MG63 (cell line): ENCODE measurements around the gene TPO. TPM values are rescaled to one million over a fixed set of nuclear protein-coding genes. Genes with fewer than 3 reads are reported as not detected.
"Not testable (repeated sequence)": the region's sequence is repeated elsewhere in the genome, so short reads cannot be mapped to it uniquely, and the experiment has no call there.

Source experiments
- DNase-seq: peaks from one replicate; pipeline ENCODE4 v3.0.0-alpha.2; 2020
- H3K27me3 ChIP-seq: fragments of 250-450 bp; sonication (Bioruptor Pico); 2 replicates; pipeline ENCODE4 v1.5.1; 2020; ENCODE audit warnings: mild to moderate bottlenecking, moderate library complexity
- H3K36me3 ChIP-seq: fragments of 250-450 bp; sonication (Bioruptor Pico); 2 replicates; pipeline ENCODE4 v1.5.1; 2020; ENCODE audit warnings: mild to moderate bottlenecking, moderate library complexity
- H3K4me3 ChIP-seq: fragments of 250-450 bp; sonication (Bioruptor Pico); 2 replicates; pipeline ENCODE4 v1.5.1; 2020; ENCODE audit warnings: mild to moderate bottlenecking, moderate library complexity
- H3K9me3 ChIP-seq: fragments of 250-450 bp; sonication (Bioruptor Pico); 2 replicates; pipeline ENCODE4 v1.5.1; 2020; ENCODE audit warnings: mild to moderate bottlenecking, moderate library complexity
- total RNA-seq: library from RNA; depleted of rRNA; stranded (reverse); fragments of >200 nt; shearing (Covaris generic); gene quantifications from 2 replicates; pipeline ENCODE4 v1.2.3, GENCODE V29; 2014; ENCODE audit warnings: low replicate concordance

TPO gene
- total RNA-seq, 1 experiment from 2014 or later, result not detected

DNA sequence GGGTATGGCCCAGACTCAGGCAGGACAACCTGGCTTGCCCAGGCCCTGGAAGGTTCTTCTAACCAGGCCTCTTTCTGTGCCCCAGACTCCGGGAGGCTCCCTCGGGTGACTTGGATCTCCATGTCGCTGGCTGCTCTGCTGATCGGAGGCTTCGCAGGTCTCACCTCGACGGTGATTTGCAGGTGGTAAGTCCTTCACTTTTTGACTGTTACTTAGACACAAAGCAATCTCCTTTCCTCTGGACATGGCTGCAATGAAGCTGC is 103.5 kb downstream of the TPO start:
- Histone ChIP-seq H3K9me3 (no peaks in the 10 kb centered on the region), H3K27me3 (no peaks in the 10 kb centered on the region), H3K4me3 (no peak overlapping the region), H3K36me3 (no peaks in the 10 kb centered on the region)
- DNase-seq, result no peak

GRCh38 chr2:1517291-1517690 is 104.0 kb downstream of the TPO start:
- not testable (repeated sequence) for H3K9me3 ChIP-seq, DNase-seq, H3K36me3 ChIP-seq, H3K4me3 ChIP-seq, H3K27me3 ChIP-seq

GRCh38 chr2:1517786-1518185 is 104.5 kb downstream of the TPO start:
- H3K9me3 ChIP-seq, result no peaks in the 10 kb centered on the region
- H3K36me3 ChIP-seq, result no peaks in the 10 kb centered on the region
- no peak overlapping the region for H3K4me3 ChIP-seq
- DNase-seq, result no peak
- H3K27me3 ChIP-seq, result no peaks in the 10 kb centered on the region

DNA sequence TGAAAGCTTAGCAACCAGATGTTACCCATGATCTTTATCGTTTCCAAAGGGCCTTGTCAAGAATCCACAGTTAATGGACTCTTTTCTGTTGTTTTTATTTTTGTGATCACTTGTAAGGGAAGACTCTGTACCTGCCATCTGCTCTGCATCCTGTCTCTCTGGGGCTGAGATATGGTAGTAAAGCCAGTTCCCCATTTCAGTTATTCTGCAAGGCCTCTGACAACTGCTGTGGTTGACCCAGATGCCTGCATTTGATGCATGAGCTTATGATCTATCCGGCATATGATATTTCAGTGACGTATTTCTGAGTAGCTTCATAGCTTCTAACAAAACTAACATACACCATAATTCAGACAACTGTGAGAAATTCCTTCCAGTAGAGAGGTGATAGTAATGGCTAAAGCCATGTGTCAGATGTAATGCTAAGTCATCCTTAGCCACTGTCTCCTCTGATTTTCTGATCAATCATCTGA is 105.1 kb downstream of the TPO start:
- H3K9me3 ChIP-seq, result no peaks in the 10 kb centered on the region
- H3K4me3 ChIP-seq, result no peak overlapping the region
- no peak for DNase-seq
- no peaks in the 10 kb centered on the region for H3K27me3 ChIP-seq
- H3K36me3 ChIP-seq, result no peaks in the 10 kb centered on the region

DNA sequence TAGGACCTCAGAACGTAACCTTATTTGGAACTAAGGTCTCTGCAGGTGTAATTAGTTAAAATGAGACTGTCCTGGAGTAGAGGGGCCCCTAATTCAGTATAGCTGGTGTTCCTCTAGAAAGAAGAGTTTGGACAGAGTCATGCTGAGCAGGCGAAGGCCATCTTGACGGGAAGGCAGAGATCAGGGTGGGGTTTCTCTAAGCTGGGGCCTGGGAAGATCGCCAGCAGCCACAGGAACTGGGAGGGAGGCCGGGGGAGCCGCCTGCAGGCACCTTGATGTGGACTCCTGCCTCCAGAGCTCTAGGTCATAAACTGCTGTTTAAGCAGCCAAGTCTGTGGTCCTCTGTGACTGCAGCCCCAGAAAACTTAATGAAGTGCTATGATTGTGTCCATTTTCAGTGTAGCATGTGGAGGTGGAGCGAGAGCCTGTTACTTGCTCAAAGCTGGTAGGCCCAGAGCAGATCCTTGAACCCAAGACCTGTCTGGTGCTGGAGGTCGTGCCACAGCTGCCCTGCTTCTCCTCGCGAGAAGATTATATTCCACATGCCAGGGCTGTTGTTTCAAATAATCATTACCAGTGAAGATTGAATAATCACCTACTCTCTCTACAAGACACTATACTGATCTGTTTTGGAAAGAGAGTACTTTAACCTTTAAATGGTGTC is 105.7 kb downstream of the TPO start:
- DNase-seq, result no peak
- H3K27me3 ChIP-seq, result no peaks in the 10 kb centered on the region
- no peak overlapping the region for H3K4me3 ChIP-seq
- no peaks in the 10 kb centered on the region for H3K9me3 ChIP-seq
- no peaks in the 10 kb centered on the region for H3K36me3 ChIP-seq

DNA sequence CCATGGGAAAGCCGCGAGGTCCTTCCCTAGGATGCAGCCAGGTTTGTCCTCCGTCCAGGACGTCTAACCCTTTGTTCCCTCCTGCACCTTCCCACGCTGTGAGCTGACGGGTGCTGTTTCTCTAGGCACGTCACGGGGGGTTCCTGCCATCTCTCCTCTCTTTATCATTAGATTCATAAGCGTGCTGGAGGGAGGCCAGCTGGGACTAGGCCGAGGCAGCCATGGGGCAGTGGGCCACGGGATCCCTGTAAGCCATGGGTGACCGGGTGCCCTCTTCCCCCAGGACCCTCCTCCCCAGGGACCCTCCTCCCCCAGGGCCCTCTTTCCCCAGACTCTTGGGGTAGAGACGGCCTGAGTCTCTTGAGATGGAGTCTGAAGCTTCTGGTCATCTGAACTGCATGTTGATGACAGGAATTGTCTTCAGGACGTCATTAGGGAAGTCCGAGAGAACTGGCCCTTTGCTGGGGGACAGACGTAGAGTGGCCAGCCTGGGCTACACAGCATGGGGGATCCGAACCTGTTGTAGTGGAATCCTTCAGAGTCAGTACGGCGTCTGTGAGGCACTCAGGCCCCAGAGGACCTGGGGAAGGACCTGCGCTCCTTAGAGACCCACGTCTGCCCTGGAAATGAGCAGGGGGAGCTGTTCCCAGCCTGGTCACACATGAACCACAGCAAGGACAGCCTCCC is 108.1 kb downstream of the TPO start:
- Histone ChIP-seq H3K4me3 (no peak overlapping the region), H3K9me3 (no peaks in the 10 kb centered on the region), H3K36me3 (no peaks in the 10 kb centered on the region), H3K27me3 (no peaks in the 10 kb centered on the region)
- no peak for DNase-seq

- H3K36me3 ChIP-seq, result no peaks in the 10 kb centered on the region
- no peaks in the 10 kb centered on the region for H3K9me3 ChIP-seq
- no peaks in the 10 kb centered on the region for H3K27me3 ChIP-seq
- no peak for DNase-seq
- no peak overlapping the region for H3K4me3 ChIP-seq
These were observed 108.9 kb downstream of the TPO start for GRCh38 chr2:1521878-1522830.

GRCh38 chr2:1527153-1527992 is 114.1 kb downstream of the TPO start:
- Histone ChIP-seq H3K9me3 (no peaks in the 10 kb centered on the region), H3K4me3 (no peak overlapping the region), H3K36me3 (no peaks in the 10 kb centered on the region), H3K27me3 (no peaks in the 10 kb centered on the region)
- no peak for DNase-seq

DNA sequence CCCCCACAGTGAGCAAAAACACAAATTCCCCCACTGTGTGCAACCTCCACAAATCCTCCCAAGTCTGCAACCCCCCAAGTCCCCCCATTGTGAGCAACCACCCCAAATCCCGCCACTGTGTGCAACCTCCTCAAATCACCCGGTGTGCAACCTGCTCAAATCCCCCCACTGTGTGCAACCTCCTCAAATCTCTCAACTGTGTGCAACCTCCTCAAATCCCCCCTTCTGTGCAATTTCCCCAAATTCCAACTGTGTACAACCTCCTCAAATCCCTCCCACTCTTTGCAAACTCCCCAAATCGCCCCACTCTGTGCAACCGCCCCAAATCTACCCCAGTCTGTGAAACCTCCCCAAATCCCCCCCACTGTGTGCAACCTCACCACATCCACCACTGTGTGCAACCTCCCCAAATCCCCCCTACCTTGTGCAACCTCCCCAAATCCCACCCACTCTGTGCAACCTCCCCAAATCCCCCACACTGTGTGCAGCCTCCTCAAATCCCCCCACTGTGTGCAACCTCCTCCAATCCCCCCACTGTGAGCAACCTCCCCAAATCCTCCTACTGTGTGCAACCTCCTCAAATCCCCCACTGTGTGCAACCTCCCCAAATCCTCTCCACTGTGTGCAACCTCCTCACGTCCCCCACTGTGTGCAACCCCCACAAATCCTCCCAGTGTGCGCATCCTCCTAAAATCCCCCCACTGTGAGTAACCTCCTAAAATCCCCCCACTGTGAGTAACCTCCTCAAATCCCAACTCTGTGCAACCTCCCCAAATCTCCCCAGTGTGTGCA is 115.2 kb downstream of the TPO start:
- no peaks in the 10 kb centered on the region for H3K27me3 ChIP-seq
- no peak for DNase-seq
- H3K4me3 ChIP-seq, result no peak overlapping the region

DNA sequence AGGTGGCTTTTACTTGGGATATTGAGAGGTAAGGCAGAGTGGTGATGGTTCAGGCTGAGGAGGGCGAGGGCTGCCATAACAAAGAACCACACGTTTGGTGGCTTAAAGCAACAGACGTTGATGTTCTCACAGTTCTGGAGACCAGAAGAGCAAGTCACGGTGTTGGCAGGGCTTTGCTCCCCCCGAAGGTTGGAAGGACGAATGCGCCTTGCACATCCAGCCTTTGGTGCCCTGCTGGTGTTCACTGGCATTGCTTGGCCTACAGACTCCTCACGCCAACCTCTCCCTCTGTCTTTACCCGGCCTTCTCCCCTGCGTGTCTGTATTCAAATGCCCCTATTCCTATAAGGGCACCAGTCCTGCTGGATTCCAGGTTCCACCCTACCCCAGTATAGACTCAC is 125.4 kb downstream of the TPO start:
- H3K9me3 ChIP-seq, result no peaks in the 10 kb centered on the region
- no peaks in the 10 kb centered on the region for H3K36me3 ChIP-seq
- H3K27me3 ChIP-seq, result no peaks in the 10 kb centered on the region
- peak; percentile 30 for DNase-seq
- no peak overlapping the region for H3K4me3 ChIP-seq

More for the DNA sequence above, 115.2 kb downstream of the TPO start:
- Histone ChIP-seq H3K9me3 (no peaks in the 10 kb centered on the region), H3K36me3 (no peaks in the 10 kb centered on the region)

DNA sequence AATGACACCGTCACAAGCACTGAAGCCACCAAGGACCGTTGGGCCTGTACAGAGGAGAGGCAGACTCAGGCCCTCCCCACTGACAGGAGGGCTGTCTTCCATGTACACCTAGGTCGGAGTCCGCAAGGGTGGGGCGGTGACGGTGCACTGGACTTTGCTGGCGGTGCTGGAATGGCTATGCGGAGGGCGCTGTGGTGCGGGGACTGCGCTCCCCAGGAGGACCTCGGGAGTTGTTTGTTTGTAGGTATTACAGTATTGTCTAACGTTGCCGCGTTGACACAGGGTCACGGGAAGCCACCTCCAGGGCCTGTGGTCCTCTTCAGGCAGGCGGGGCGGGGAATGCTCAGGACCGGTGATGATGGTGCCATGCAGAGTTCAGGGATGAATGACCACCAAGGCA is 126.2 kb downstream of the TPO start:
- Histone ChIP-seq H3K36me3 (no peaks in the 10 kb centered on the region), H3K9me3 (no peaks in the 10 kb centered on the region), H3K4me3 (no peak overlapping the region), H3K27me3 (no peaks in the 10 kb centered on the region)
- no peak for DNase-seq

- no peaks in the 10 kb centered on the region for H3K27me3 ChIP-seq
- H3K36me3 ChIP-seq, result no peaks in the 10 kb centered on the region
- H3K4me3 ChIP-seq, result no peak overlapping the region
- DNase-seq, result no peak
- no peaks in the 10 kb centered on the region for H3K9me3 ChIP-seq
These were observed 126.7 kb downstream of the TPO start for GRCh38 chr2:1539973-1540372.

DNA sequence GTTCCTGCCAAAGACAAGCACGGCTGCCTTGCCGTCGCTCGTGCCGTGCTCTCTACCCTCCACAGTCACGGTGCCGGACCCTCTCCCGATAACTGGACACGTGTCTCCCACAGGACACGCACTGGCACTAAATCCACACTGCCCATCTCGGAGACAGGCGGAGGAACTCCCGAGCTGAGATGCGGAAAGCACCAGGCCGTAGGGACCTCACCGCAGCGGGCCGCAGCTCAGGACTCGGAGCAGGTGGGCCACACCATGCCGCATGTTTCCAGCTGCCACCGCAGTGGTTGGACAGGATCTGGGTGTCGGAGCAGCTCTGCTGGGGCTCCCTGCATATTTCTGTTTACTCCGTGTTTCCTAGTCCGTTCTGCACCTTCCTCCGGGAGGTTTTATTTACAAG is 127.2 kb downstream of the TPO start:
- no peaks in the 10 kb centered on the region for H3K27me3 ChIP-seq
- DNase-seq, result no peak
- no peak overlapping the region for H3K4me3 ChIP-seq
- H3K9me3 ChIP-seq, result no peaks in the 10 kb centered on the region
- no peaks in the 10 kb centered on the region for H3K36me3 ChIP-seq

GRCh38 chr2:1541040-1541439 is 127.8 kb downstream of the TPO start:
- no peak for DNase-seq
- H3K36me3 ChIP-seq, result no peaks in the 10 kb centered on the region
- H3K4me3 ChIP-seq, result no peak overlapping the region
- H3K9me3 ChIP-seq, result no peaks in the 10 kb centered on the region
- no peaks in the 10 kb centered on the region for H3K27me3 ChIP-seq

- no peak for DNase-seq
- H3K9me3 ChIP-seq, result no peaks in the 10 kb centered on the region
- no peak overlapping the region for H3K4me3 ChIP-seq
- H3K36me3 ChIP-seq, result no peaks in the 10 kb centered on the region
- no peaks in the 10 kb centered on the region for H3K27me3 ChIP-seq
These were observed 128.7 kb downstream of the TPO start for GRCh38 chr2:1541819-1542475.

- H3K4me3 ChIP-seq, result no peak overlapping the region
- no peaks in the 10 kb centered on the region for H3K9me3 ChIP-seq
- no peaks in the 10 kb centered on the region for H3K27me3 ChIP-seq
- DNase-seq, result no peak
- H3K36me3 ChIP-seq, result no peaks in the 10 kb centered on the region
These were observed 129.7 kb downstream of the TPO start for GRCh38 chr2:1542971-1543370.
